DND-41 (cell line): ENCODE data around the gene PRG3.
A peak's percentile ranks its signal among the peaks of the same experiment; 100 is the strongest.

Experiments used
- ATAC-seq: fragments of 200-7000 bp; cut with Tn5 transposase; 3 replicates; pipeline ENCODE4 v1.9.1; 2021; ENCODE audit warnings: low read depth; ENCODE audit not compliant: insufficient read depth
- DNase-seq: peaks from one replicate; pipeline ENCODE4 v3.0.0-alpha.2; 2020
- H2AFZ ChIP-seq: 2 replicates; pipeline ENCODE4 v1.6.0; 2012; ENCODE audit warnings: low read depth, low read length
- H3K27ac ChIP-seq: 2 replicates; pipeline ENCODE4 v1.5.1; 2012; ENCODE audit warnings: low read length, inconsistent platforms
- H3K27me3 ChIP-seq: fragments of 200-600 bp; sonication (generic); 2 replicates; pipeline ENCODE4 v1.6.0; 2012; ENCODE audit warnings: low read length, mild to moderate bottlenecking, inconsistent platforms; ENCODE audit not compliant: insufficient read depth, poor library complexity
- H3K36me3 ChIP-seq: 2 replicates; pipeline ENCODE4 v1.5.1; 2012; ENCODE audit warnings: low read length, inconsistent platforms; ENCODE audit not compliant: insufficient read depth
- H3K4me1 ChIP-seq: 2 replicates; pipeline ENCODE4 v1.5.1; 2012; ENCODE audit warnings: mild to moderate bottlenecking, low read length; ENCODE audit not compliant: insufficient read depth
- H3K4me2 ChIP-seq: 2 replicates; pipeline ENCODE4 v1.6.0; 2012; ENCODE audit warnings: mild to moderate bottlenecking, moderate library complexity, low read length, inconsistent platforms; ENCODE audit not compliant: insufficient read depth
- H3K4me3 ChIP-seq, 2 experiments: fragments of 200-600 bp in 1 of 2; shearing (Covaris generic) in 1 of 2; 2 replicates each; pipeline ENCODE4 v1.5.1; 2012 to 2016; ENCODE audit warnings: inconsistent platforms in 2 of 2, low read length in 2 of 2, mild to moderate bottlenecking in 2 of 2, low read depth in 1 of 2, moderate library complexity in 1 of 2
- H3K79me2 ChIP-seq: 2 replicates; pipeline ENCODE4 v1.6.0; 2012; ENCODE audit warnings: low read length, inconsistent platforms; ENCODE audit not compliant: insufficient read depth
- H3K9ac ChIP-seq: 2 replicates; pipeline ENCODE4 v1.6.0; 2012; ENCODE audit warnings: low read depth, mild to moderate bottlenecking, inconsistent platforms, low read length, moderate library complexity
- H3K9me3 ChIP-seq: 2 replicates; pipeline ENCODE4 v1.5.1; 2012; ENCODE audit warnings: low read length, moderate library complexity, mild to moderate bottlenecking, inconsistent platforms; ENCODE audit not compliant: insufficient read depth, severe bottlenecking
- H4K20me1 ChIP-seq: 2 replicates; pipeline ENCODE4 v1.6.0; 2012; ENCODE audit warnings: low read length; ENCODE audit not compliant: insufficient read depth
- EZH2 ChIP-seq: IDR thresholded peaks from 3 replicates; pipeline ENCODE4 v1.6.1; 2012; ENCODE audit warnings: borderline replicate concordance, low read depth, mild to moderate bottlenecking, moderate library complexity, low read length, inconsistent platforms; ENCODE audit not compliant: severe bottlenecking
- TF ChIP-seq, protein P1 (sequence below): IDR thresholded peaks from 2 replicates; pipeline ENCODE4 v1.5.1; 2012; ENCODE audit warnings: borderline replicate concordance, low read length, moderate library complexity, mild to moderate bottlenecking; ENCODE audit not compliant: poor library complexity, severe bottlenecking; ENCODE audit errors: extremely low read depth

The PRG3 gene

DNA sequence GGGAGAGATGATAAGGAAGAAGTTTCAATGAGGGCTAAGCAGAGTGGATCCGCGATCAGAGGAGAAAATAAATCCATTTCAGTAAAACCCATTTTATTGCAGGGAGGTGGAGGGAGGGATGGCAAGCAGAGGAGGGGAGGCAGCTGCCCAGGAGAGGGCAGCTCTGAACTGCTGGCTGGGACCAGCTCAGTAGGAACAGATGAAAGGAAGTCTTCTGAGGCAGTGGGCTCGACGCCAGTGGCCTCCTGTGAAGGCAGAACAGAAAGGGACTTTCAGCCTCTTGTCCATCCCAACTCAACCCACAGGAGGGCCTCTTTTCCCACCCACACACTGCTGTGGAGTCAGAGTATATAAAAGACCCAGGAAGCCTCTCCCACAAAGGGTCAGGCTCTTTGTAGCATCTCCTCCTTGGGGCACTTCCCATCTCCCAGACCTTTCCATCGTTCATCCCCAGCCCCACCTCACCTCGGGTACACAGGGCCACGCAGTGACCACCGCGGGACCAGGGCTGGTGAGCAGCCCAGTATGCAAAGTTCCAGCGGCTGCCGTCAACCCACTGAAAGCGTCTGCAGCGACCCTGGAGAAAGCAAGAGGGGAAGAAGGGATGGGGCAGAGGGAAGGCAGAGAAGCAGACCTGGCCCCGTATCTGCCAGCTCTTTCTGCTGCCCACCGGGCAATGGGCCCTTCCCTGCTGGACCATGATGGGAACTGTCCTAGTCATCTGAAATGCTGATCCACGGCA is 6.5 kb upstream of the PRG3 start:
- no peaks in the 10 kb centered on the region for H3K9me3 ChIP-seq
- no peak; the same call in 2 of the 3 replicates for ATAC-seq
- TF ChIP-seq EZH2 = no peak
- TF ChIP-seq, protein P1, sequence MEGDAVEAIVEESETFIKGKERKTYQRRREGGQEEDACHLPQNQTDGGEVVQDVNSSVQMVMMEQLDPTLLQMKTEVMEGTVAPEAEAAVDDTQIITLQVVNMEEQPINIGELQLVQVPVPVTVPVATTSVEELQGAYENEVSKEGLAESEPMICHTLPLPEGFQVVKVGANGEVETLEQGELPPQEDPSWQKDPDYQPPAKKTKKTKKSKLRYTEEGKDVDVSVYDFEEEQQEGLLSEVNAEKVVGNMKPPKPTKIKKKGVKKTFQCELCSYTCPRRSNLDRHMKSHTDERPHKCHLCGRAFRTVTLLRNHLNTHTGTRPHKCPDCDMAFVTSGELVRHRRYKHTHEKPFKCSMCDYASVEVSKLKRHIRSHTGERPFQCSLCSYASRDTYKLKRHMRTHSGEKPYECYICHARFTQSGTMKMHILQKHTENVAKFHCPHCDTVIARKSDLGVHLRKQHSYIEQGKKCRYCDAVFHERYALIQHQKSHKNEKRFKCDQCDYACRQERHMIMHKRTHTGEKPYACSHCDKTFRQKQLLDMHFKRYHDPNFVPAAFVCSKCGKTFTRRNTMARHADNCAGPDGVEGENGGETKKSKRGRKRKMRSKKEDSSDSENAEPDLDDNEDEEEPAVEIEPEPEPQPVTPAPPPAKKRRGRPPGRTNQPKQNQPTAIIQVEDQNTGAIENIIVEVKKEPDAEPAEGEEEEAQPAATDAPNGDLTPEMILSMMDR = peak; percentile 20

DNA sequence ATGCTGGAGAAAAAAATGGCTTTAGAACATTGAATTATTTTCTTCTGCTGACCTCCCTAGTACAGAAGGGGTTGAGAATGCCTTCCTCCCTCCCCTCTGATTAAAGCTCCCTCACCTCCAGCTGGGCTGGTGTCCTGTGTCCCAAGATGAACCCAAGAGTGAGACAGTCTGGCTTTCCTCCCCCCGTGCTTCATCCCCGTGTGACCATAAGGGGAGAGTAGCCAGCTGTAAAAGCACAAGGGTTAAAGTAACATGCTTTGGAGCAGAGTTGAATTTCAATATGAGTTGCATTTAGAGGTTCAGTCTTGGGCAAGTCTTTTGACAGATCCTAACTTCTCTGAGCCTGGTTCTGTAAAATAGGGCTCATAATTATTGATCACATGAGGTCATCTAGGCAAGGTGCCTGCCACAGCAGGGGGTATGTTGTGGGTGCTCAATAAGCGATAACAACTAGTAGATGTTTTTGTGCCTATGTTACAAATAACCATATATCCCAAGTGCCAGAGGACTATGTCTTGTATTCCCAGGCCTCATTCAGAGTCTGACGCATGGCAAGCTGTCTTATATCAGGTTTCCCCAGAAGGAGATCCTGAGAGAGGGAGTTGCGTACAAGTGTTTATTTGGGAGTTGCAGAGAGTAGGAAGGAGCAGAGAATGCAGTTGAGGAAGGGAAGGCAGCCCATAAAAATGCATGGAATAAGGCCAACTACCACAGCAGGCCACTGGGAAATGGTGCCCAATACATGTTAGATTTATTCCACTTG is 5.4 kb upstream of the PRG3 start:
- Histone ChIP-seq H3K27me3 (peaks cover 3% of the 10 kb centered on the region), H3K4me1 (no peaks in the 10 kb centered on the region), H3K4me3 (no peak overlapping the region), H3K9me3 (no peaks in the 10 kb centered on the region), H3K36me3 (no peaks in the 10 kb centered on the region), H4K20me1 (no peaks in the 10 kb centered on the region), H3K9ac (no peak overlapping the region), H3K4me2 (no peak overlapping the region), H2AFZ (no peak overlapping the region), H3K27ac (no peak overlapping the region), H3K79me2 (no peaks in the 10 kb centered on the region)
- DNase-seq (no peak), ATAC-seq (no peak)
- TF ChIP-seq, protein P1 = no peak
- TF ChIP-seq EZH2 = no peak

More for the DNA sequence above, 6.5 kb upstream of the PRG3 start:
- Histone ChIP-seq H3K79me2 (no peaks in the 10 kb centered on the region), H2AFZ (no peak overlapping the region), H3K4me1 (no peaks in the 10 kb centered on the region), H3K4me3 (no peak overlapping the region), H3K27ac (no peak overlapping the region), H3K27me3 (peaks cover 3% of the 10 kb centered on the region), H3K9ac (no peak overlapping the region), H3K36me3 (no peaks in the 10 kb centered on the region), H4K20me1 (no peaks in the 10 kb centered on the region), H3K4me2 (no peak overlapping the region)
- DNase-seq = no peak

DNA sequence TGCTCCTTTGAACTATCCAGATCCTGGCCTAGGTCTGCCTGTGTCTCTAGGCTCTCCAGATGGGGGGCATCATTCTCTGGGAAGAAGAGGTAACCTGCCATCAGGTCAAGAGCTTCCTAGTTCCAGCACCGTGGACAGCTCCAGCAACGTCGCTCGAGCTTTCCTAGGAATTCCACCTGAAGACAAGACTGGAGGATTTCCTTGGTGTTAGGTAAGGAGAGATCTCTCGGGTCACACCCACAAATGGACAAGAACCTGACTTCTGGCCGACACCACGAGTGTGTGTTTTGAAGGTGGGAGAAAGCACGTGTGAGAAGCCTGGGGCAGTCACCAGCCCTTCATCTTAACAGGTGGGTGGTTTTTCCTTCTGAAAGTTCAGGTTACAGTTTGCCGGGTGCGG is 1.2 kb downstream of the PRG3 start:
- no peak overlapping the region for H3K4me2 ChIP-seq

More for the DNA sequence above, 1.2 kb downstream of the PRG3 start:
- H3K27me3 ChIP-seq = peaks cover 2% of the 10 kb centered on the region
- no peaks in the 10 kb centered on the region for H3K4me1 ChIP-seq
- H3K27ac ChIP-seq = no peak overlapping the region
- no peaks in the 10 kb centered on the region for H3K9me3 ChIP-seq
- H3K9ac ChIP-seq = no peak overlapping the region
- H3K36me3 ChIP-seq = no peaks in the 10 kb centered on the region
- DNase-seq (peak; percentile 18), ATAC-seq (no peak; the same call in 2 of the 3 replicates)
- H4K20me1 ChIP-seq = no peaks in the 10 kb centered on the region; the same call in 1 of the 2 replicates
- no peak overlapping the region for H2AFZ ChIP-seq
- TF ChIP-seq EZH2 = no peak
- TF ChIP-seq, protein P1 = no peak
- H3K79me2 ChIP-seq = no peaks in the 10 kb centered on the region
- no peak overlapping the region for H3K4me3 ChIP-seq
